Adipose tissue (tissue), 3 donors: ENCODE measurements around the gene ZSCAN30. TPM values are rescaled to one million over a fixed set of nuclear protein-coding genes. Genes with fewer than 3 reads are reported as not detected.

Experiments used
- polyA plus RNA-seq, 3 donors: library from polyadenylated mRNA; stranded (reverse); fragments of 200-250 nt; gene quantifications; one replicate each; pipeline ENCODE4 v1.2.3, GENCODE V29; 2013
- donor health status: healthy with polysubstance abuse.
- donor health status: Bipolar disorder and iron deficiency.
- donor health status: healthy.

Gene ZSCAN30
- polyA plus RNA-seq, 3 donors, result 4.1 to 10.3 (median 6.2) TPM

Other genes starting within 250 kb of the ZSCAN30 start
- 10 to 100 TPM in 2 of 3 donors, 1 to 10 TPM in 1; 7.2 to 17.1 (median 10.8) TPM for gene MAPRE2, start 248.8 kb downstream of the ZSCAN30 start, polyA plus RNA-seq
- 10 to 100 TPM in 1 of 3 donors, 1 to 10 TPM in 2; 6.9 to 16.0 (median 9.5) TPM for gene ZNF397, start 49.2 kb downstream of the ZSCAN30 start, polyA plus RNA-seq
- 10 to 100 TPM in 2 of 3 donors, 1 to 10 TPM in 1; 9.8 to 13.6 (median 13.4) TPM for gene ZNF24, start 54.2 kb upstream of the ZSCAN30 start, polyA plus RNA-seq
- gene ZNF396, start 87.1 kb upstream of the ZSCAN30 start, polyA plus RNA-seq, result 1 to 10 TPM in 1 of 3 donors, under 1 TPM in 2; 0.56 to 2.1 (median 0.61) TPM
- gene INO80C, start 207.7 kb upstream of the ZSCAN30 start, polyA plus RNA-seq, result 10 to 100 TPM in 2 of 3 donors, 1 to 10 TPM in 1; 9.3 to 25.1 (median 20.8) TPM